ENCODE data around the gene FBXO38.
A peak's percentile ranks its signal among the peaks of the same experiment; 100 is the strongest.

The FBXO38 gene

DNA sequence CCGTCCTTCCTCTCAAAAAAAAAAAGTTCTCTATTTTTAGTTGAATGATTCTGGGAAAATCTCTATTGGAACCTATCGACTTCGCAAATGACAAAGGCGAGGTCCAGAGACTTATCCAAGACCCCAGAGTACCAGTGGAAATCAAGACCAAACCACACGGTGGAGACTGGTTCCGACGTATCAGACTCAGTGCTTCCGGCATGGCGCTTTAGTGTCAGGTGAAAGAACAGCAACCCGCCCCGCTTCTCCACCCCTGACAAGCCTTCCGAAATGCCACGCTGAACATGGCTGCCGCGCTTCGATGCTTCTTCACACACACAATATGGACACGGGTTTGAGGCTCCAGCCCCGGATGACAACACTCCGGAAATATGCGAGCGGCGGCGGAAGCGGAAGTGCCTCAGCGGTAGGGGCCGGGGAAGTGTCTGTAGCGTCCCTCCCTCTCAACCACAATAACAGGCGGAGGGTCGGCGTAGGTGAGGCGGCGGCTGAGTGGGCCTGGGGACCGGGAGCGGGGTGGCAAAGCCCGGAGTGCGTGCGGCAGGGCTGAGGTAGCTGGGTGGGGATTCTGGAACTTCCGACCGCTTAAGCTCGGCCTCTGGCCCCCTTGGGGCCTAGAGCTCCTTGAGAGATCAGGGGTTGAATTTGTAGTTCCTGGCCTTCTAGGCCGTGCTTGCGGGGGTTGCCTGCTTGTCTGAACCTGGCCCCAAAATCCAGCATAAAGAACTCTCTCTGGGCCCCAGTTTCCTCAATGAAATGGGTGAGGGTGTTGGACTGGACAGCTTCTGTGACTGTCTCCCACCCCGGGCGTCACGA is at the start of gene FBXO38:
Gene FBXO38 (plus strand): TSS at position 395 of the 816 bp plus-strand sequence. CDS start 10,819 bp downstream, outside the sequence.
- DNase-seq (ENCODE audit: low spot score), result peak; percentile 95

DNA sequence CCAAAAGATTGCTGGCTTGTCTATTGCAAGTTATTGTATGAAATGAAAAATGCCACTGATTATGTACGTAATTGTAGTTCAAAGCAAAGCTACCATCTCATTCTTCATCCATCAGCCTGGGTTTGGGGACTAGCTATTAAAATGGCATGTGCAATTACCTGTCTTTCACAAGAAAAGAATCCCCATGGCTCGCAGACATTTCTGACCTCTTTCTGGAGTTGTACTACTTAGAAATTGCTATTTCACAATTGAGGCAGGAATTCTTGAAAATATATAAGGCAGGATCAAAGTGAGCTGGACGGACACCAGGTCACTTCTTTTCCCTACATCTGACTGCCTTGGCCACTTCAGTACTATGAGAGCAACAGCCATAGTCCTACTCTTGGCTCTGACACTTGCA is 48.5 kb upstream of the FBXO38 start, which contains the start of gene SPINK9:
Gene SPINK9 (plus strand): TSS at position 301 of the 400 bp plus-strand sequence. CDS start 55 bp downstream, at position 356.
- no peak for DNase-seq (ENCODE audit: low spot score)

- DNase-seq (ENCODE audit: low spot score), result no peak
These were observed 46.9 kb upstream of the FBXO38 start for GRCh38 chr5:148336704-148337435.

- DNase-seq (ENCODE audit: low spot score), result no peak
These were observed 41.2 kb upstream of the FBXO38 start for GRCh38 chr5:148342371-148343045.

- DNase-seq (ENCODE audit: low spot score), result no peak
These were observed 40.7 kb upstream of the FBXO38 start for GRCh38 chr5:148343046-148343407.

DNA sequence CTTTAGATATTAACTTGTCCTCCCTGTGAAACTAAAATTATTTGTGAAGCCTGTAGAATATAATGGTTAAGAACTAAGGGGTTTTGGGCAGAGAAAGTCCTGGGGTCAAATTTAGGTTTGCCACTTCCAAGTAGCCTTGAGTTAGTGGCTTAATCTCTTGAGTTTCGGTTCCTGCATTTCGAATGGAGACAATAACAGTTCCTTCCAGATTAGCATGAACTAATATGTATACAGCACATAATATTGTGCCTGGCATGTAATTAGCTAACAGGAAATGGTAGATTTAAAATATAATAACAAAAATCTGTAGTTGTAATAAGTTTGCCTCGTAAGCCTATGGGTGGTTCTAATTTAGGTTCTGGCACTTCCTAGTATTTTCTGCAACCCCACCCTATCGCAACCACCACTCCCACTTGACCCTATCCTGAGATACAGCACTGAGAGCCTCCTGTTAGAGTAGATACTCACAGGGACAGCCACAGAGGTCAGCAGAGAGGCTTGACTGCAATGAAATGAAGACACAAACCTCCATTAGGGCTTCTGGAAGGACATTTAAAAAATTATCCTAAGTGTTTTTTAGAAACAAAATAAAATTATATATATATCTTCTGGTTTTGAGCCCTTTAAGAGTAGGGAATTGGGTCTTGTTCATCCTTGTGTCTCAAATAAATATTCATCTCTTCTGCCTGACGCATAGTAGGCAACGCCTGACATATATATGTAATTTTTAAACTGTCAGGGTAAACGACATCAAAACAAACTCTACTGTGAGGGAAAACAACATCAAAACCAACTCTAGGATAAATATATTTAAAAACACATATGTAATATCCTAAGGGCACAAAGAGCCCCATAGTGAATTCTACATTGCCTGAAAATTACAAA is 39.9 kb upstream of the FBXO38 start:
- no peak for DNase-seq (ENCODE audit: low spot score)

DNA sequence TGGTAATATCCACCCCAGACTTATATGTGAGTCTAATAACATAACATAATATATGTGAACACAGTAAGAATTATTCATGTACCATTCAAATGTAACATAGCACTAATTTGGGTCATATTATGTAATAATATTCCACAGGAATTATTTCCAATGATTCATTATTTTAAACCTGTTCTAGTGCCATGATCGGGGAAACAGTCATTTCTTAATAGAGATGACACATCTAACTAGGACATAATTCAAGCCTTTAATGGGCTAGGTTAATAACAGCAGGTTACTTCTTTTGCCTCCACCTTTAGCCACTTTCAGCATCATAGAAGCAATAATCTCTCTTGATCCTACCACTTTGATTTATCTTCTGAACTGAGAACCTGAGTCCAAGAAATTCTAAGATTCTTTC is 36.1 kb upstream of the FBXO38 start:
- no peak for DNase-seq (ENCODE audit: low spot score)

GRCh38 chr5:148352696-148353095 is 31.1 kb upstream of the FBXO38 start:
- no peak for DNase-seq (ENCODE audit: low spot score)

DNA sequence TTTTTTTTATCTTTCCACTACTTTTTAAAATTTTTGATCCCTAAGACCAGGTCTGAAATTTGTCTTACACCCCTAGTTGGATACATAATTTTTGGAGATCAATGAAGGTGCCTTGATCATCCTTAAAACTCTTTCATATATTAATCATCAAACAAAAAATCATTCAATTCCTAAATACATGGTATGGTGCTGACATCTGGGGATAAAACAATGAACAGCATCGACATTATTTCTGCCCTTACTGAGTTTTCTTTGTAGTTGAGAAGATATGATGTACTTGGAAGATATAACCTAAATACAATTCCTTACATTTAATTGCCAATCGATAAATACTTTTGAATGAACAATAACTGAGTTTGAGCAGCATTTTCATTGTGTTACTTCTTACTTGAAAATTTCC is 30.1 kb upstream of the FBXO38 start:
- DNase-seq (ENCODE audit: low spot score), result no peak

- no peak for DNase-seq (ENCODE audit: low spot score)
These were observed 19.4 kb upstream of the FBXO38 start for GRCh38 chr5:148364343-148364742.

DNA sequence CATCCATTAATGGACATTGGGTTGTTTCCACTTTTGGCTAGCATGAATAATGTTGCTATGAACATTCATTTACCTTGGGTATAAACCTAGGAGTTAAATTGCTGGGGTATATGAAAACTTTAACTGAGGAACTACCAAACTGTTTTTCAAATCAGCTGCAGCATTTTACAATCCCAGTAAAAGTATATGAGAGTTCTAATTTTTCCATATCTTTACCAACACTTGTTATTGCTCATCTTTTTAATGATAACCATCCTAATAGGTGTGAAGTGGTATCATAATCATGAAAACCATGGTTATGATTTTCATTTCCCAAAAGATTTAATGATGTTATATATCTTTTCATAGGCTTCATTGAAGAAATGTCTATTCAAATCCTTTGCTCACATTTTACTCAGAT is 15.5 kb upstream of the FBXO38 start:
- DNase-seq (ENCODE audit: low spot score), result no peak

DNA sequence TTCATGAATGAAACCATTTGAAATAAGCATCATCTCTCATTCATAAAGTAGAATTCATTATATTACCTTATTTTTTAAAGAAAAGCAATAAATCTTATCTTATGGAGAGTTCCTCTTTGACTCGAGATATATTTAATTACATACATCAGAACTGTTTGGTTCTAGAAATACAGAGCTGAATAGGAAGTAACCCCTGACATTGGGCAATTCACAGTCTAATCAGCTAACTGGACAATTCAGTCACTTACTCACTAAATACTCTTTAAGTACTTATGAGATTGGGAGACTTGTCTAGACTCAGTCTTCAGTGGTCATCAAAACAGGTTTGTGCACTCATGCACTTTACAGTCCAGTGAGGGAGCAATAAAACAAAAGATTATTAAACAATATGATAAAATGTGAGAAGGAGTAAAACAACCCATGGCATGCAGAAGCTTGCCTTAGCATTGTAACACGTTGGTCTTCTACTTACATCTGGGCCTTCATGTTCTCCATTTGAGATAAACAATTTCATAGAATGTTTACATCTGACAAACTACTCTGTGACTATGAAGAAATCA is 11.5 kb upstream of the FBXO38 start:
- DNase-seq (ENCODE audit: low spot score), result no peak

DNA sequence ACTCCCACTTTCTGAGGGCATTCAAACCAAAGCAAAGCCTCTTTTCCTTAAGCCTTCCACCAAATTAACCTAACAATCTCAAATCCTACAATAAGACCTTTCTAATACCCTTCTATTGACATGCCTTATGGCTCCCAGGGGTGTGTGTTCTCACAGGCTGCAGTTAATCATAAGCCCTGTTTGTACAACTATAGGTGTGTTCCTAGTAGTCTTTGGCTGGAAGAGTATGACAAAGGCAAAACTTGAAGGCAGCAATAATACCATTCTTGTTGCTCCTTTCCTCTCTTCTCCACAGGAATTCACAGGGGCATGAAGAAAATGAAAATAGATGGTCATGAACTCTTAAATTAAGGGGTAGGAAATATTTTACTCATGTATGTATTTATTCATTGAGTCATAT is 10.9 kb upstream of the FBXO38 start:
- DNase-seq (ENCODE audit: low spot score), result no peak

DNA sequence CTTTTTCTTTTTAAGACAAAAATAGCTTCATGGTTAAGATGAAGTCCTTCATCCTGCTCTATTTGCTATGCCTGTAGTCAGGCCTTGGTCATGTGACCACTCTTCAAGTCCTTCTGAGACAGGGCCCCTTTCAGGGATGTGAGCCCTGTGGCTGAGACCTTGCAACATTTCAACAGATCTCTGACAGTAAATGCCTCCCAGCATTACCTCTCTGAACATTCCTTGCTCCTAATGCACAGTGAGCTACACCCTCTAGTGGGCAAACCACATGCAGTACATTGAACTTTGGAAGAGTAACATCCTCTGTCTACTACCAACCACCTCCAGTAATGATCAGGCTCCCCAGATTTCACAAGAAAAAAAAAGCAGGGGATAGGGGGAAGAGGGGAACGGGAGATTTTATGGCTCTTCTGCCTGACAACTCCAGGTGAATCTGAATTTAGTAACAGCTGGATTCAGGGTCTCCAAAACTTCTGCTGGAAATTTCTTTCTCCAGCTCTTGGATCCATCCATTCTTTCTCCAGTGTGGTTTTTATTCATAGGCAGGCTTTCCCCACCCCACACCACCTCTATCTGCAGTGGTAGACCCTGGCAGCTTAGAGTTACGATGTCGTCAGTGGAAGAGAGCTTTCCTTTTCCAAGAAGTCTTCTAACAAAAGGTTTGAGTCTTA is 8.9 kb upstream of the FBXO38 start:
- DNase-seq (ENCODE audit: low spot score), result peak; percentile 63

GRCh38 chr5:148376198-148376597 is 7.6 kb upstream of the FBXO38 start:
- no peak for DNase-seq (ENCODE audit: low spot score)

- DNase-seq (ENCODE audit: low spot score), result no peak
These were observed 5.1 kb upstream of the FBXO38 start for GRCh38 chr5:148378670-148379069.

DNA sequence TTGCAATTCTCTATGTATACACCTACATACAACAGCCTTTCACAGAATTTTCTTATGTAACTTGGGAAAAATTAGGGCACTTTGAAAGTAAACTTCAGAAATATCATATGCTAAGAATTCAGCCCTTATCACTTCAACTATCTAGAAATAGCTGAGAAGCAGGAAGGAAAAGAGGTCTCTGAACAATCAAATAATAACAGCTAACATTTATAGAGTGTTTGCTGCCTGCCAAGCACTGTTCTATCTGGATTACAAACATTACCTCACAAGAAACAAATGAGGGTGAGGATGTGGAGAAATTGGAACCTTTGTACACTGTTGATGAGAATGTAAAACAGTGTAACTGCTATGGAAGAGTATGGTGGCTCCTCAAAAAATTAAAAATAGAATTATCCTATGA is 4.4 kb upstream of the FBXO38 start:
- no peak for DNase-seq (ENCODE audit: low spot score)

DNA sequence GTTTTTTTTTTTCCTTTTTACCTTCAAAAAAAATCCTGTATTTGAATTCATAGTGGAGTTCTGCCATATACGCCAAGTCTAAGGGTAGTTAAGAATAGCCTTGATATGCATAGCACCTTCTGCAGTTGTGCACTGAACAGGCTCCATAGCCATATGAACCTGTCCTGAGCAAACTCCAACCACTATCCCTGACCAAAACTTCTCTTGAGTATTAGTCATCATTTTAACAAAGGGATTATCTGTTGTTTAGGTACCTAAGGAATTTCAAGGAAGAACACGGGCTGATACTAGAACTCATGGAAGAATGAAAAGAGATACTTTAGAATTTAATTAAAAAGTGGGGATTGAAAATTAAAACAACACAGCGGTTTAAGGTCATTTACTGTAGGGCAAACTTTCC is 1.9 kb upstream of the FBXO38 start:
- no peak for DNase-seq (ENCODE audit: low spot score)

DNA sequence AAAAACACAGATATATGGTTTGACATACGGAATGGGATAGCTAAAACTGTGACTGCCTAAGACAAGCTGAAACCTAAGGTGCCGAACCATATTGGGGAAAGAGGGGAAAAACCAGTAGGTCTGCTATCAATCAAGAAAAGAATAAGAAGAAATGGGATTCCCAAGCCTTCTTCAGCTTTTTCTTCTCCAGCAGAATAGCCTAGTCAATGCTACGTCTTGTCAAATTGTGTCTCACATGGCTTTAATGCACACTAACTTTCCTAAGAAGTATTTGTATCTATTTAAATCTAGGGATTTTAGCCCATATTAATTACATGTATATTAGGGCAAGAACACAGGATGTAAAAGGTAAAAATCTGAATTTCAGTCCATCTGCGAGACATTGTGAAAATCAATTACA is 797 bp upstream of the FBXO38 start:
- DNase-seq (ENCODE audit: low spot score), result no peak

DNA sequence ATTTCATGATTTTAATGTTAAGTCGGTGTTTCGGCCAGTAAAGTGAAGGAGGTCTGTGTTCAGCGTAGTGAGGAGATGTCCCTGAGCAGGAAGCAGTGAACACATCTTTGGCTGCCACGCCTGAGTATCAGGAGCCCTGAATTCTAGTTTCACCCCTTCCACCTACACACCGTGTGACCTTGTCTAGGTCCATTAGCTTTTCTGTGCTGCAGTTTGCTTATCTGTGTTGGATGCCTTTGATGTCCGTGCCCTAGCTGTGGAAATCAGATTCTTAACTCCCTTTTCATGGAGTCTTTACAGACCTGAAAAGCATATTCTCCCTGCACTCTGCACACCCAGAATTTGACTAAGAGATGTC is 601 bp downstream of the FBXO38 start:
- no peak for DNase-seq (ENCODE audit: low spot score)

DNA sequence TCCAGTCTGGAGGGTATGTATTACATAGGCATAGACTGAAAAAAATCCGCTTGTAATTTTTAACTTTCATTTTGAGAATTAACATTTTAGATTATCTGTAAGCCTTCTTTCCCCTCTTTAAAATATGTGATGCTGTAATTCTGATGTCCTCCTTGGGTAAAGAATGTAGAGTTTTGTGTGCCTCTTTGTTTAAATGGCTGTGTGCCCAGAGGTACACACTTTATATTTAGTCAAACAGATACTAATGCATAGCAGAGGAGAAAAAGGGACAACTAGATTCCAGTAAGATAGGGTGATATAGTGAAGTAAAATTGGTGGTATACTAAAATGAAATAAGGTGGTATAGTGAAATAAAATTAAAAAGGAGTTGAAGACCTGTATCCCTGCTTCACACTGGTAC is 1.3 kb downstream of the FBXO38 start:
- no peak for DNase-seq (ENCODE audit: low spot score)

Data from iPS-NIHi11 (cell line).